Measurements from ENCODE around the gene HARS2.

The HARS2 gene

DNA sequence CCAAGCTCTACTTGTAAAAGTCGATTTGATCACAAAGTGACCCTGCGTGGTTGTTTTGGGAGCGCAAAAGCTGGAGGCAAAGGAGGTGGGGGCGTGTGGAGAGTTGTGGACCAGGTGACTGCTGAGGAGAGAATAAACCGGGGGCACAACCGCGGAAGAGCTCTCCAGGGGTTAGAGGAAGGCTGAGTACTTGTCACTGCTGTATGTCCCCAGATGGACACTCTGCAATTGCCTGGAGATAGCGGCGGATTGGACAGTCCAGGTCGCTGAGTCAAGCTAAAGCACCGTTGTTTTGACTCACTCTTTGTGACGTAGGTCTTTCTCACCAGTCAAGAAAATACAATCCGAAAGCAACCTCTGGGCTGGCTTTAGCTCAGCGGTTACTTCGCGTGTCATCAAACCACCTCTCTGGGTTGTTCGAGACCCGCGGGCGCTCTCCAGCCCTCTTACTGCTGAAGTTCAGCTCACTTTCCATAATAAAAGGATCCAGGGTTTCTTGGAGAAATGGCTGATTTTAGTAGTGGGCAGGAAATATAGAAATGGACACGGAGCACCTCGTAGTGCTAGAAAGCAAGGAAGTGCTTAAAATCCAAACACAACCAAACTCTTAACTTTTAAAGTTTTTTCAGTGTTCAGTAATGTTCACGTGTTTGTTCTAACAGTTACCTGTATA lies 34.7 kb downstream of the HARS2 start:
- Histone ChIP-seq H3K4me3 (ENCODE audit: low read length in 2 of 2) (no peak overlapping the region), H3K27me3 (ENCODE audit: control insufficient read depth in 1 of 2, insufficient read depth in 2 of 2, low read length in 2 of 2) (peaks cover 0 to 4% of the 10 kb centered on the region in 2 donors), H3K36me3 (ENCODE audit: control insufficient read depth in 2 of 2, insufficient read depth in 2 of 2, low read length in 2 of 2) (no peaks in the 10 kb centered on the region), H3K9ac (ENCODE audit: low read length in 2 of 2) (no peak overlapping the region), H3K4me1 (ENCODE audit: control insufficient read depth, insufficient read depth, low read length) (no peaks in the 10 kb centered on the region), H3K9me3 (ENCODE audit: control insufficient read depth in 2 of 2, low read length in 2 of 2) (no peaks in the 10 kb centered on the region), H3K27ac (ENCODE audit: low read length) (no peak overlapping the region)

DNA sequence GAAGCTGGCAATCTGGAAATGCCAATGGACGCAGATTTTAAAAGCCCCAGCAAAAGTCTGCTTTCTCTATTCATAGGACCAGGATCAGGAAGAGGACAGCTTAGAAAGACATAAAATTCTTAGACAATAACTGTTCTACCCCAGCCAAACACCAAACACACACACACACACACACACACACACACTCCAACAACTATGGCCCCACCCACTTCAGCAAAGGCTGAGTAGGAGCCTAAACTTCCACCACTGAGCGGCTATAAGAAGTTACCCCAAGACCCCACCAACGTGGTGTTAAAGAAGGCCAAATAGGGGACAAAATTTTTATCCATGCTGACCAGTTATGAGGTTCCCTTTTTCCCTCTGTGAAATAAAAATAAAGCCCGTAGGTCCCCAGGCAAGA lies 41.8 kb downstream of the HARS2 start:
- no peak overlapping the region for H3K9ac ChIP-seq (ENCODE audit: low read length in 2 of 2)
- no peaks in the 10 kb centered on the region for H3K4me1 ChIP-seq (ENCODE audit: control insufficient read depth, insufficient read depth, low read length)
- no peaks in the 10 kb centered on the region for H3K36me3 ChIP-seq (ENCODE audit: control insufficient read depth in 2 of 2, insufficient read depth in 2 of 2, low read length in 2 of 2)
- no peaks in the 10 kb centered on the region for H3K9me3 ChIP-seq (ENCODE audit: control insufficient read depth in 2 of 2, low read length in 2 of 2)
- peaks cover 2 to 8% of the 10 kb centered on the region in 2 donors for H3K27me3 ChIP-seq (ENCODE audit: control insufficient read depth in 1 of 2, insufficient read depth in 2 of 2, low read length in 2 of 2)
- no peak overlapping the region for H3K4me3 ChIP-seq (ENCODE audit: low read length in 2 of 2)
- no peak overlapping the region for H3K27ac ChIP-seq (ENCODE audit: low read length)

- Histone ChIP-seq H3K36me3 (ENCODE audit: control insufficient read depth in 2 of 2, insufficient read depth in 2 of 2, low read length in 2 of 2) (no peaks in the 10 kb centered on the region), H3K27me3 (ENCODE audit: control insufficient read depth in 1 of 2, insufficient read depth in 2 of 2, low read length in 2 of 2) (peaks cover 2 to 8% of the 10 kb centered on the region in 2 donors), H3K9ac (ENCODE audit: low read length in 2 of 2) (no peak overlapping the region), H3K27ac (ENCODE audit: low read length) (no peak overlapping the region), H3K4me3 (ENCODE audit: low read length in 2 of 2) (no peak overlapping the region), H3K4me1 (ENCODE audit: control insufficient read depth, insufficient read depth, low read length) (no peaks in the 10 kb centered on the region), H3K9me3 (ENCODE audit: control insufficient read depth in 2 of 2, low read length in 2 of 2) (no peaks in the 10 kb centered on the region)
These were observed 43.1 kb downstream of the HARS2 start for GRCh38 chr5:140734354-140734753.

DNA sequence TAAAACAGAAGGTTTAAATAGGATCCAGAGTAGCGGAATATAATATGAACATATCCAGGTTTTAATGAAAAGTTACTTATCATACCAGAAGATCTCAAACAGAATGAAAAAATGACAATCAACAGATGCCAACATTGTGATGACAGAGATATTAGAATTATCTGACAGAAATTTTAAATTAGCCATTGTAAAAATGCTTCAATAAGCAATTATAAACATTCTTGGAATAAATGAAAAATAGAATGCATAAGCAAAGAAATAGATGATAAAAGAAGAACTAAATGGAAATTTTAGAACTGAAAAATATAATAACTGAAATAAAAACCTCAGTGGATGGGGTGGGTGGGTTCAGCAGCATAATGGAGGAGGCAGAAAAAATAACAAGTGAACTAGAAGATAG lies 46.2 kb downstream of the HARS2 start:
- peaks cover 2 to 8% of the 10 kb centered on the region in 2 donors for H3K27me3 ChIP-seq (ENCODE audit: control insufficient read depth in 1 of 2, insufficient read depth in 2 of 2, low read length in 2 of 2)

DNA sequence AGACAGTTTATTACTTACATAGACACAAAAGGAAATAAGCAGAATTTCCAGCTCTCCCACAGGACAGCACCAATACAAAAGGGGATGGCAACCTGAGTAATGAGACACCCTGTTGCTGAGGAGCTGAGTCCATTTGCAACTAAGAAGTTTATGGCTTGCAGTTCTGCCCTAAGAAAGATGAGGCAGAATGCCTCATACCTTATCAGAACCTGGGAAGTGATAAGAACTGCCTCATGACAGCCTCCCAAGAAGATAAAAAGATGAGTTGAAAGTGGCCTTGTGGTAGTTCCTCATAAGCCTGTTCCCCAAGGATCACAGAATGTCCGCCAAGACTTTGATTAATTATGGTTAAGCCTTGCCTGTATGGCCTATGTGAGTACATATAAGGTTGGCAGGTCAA lies 50.7 kb downstream of the HARS2 start:
- H3K27ac ChIP-seq (ENCODE audit: low read length) = no peak overlapping the region
- H3K9ac ChIP-seq (ENCODE audit: low read length in 2 of 2) = no peak overlapping the region
- no peaks in the 10 kb centered on the region for H3K27me3 ChIP-seq (ENCODE audit: control insufficient read depth in 1 of 2, insufficient read depth in 2 of 2, low read length in 2 of 2)
- peaks cover 2 to 6% of the 10 kb centered on the region in 2 donors for H3K9me3 ChIP-seq (ENCODE audit: control insufficient read depth in 2 of 2, low read length in 2 of 2)
- no peaks in the 10 kb centered on the region for H3K36me3 ChIP-seq (ENCODE audit: control insufficient read depth in 2 of 2, insufficient read depth in 2 of 2, low read length in 2 of 2)
- no peaks in the 10 kb centered on the region for H3K4me1 ChIP-seq (ENCODE audit: control insufficient read depth, insufficient read depth, low read length)
- no peak overlapping the region for H3K4me3 ChIP-seq (ENCODE audit: low read length in 2 of 2)

More for the DNA sequence above, 46.2 kb downstream of the HARS2 start:
- Histone ChIP-seq H3K4me3 (ENCODE audit: low read length in 2 of 2) (no peak overlapping the region), H3K4me1 (ENCODE audit: control insufficient read depth, insufficient read depth, low read length) (no peaks in the 10 kb centered on the region), H3K9me3 (ENCODE audit: control insufficient read depth in 2 of 2, low read length in 2 of 2) (peaks cover 0 to 6% of the 10 kb centered on the region in 2 donors), H3K36me3 (ENCODE audit: control insufficient read depth in 2 of 2, insufficient read depth in 2 of 2, low read length in 2 of 2) (no peaks in the 10 kb centered on the region), H3K9ac (ENCODE audit: low read length in 2 of 2) (no peak overlapping the region), H3K27ac (ENCODE audit: low read length) (no peak overlapping the region)

Measured in stomach smooth muscle (tissue), 2 donors.